HepG2 (cell line): ENCODE data around the gene ADAT3.

Experiments
- CREB1 ChIP-seq, 2 experiments: fragments of 450-650 bp in 1 of 2; IDR thresholded peaks; 2 replicates each; pipeline ENCODE4 v1.6.1; 2016 to 2017; ENCODE audit warnings: control low read depth in 1 of 2, mild to moderate bottlenecking in 1 of 2, missing compliant biosample characterization in 1 of 2, missing genetic modification characterization in 1 of 2
- CTCF ChIP-seq: sonication (generic); formaldehyde crosslinking; IDR thresholded peaks from 2 replicates; pipeline ENCODE4 v1.5.0; 2020; ENCODE audit warnings: mild to moderate bottlenecking, missing genetic modification reagents, moderate library complexity
- EED ChIP-seq: sonication (generic); formaldehyde crosslinking; IDR thresholded peaks from 2 replicates; pipeline ENCODE4 v1.5.0; 2020; ENCODE audit warnings: mild to moderate bottlenecking, missing genetic modification reagents
- ETV6 ChIP-seq: sonication (generic); formaldehyde crosslinking; conservative IDR thresholded peaks from 2 replicates; pipeline ENCODE4 v1.4.0; 2020; ENCODE audit warnings: missing genetic modification reagents
- FOSL1 ChIP-seq: sonication (generic); formaldehyde crosslinking; IDR thresholded peaks from 2 replicates; pipeline ENCODE4 v1.9.0; 2021; ENCODE audit warnings: missing genetic modification reagents, borderline replicate concordance
- GABPA ChIP-seq, 2 experiments: IDR thresholded peaks; 2 replicates each; pipeline ENCODE4 v1.6.1; 2011 to 2016; ENCODE audit warnings: low read depth in 2 of 2, low read length in 1 of 2, missing biosample characterization in 1 of 2, missing genetic modification characterization in 1 of 2
- POLR2A ChIP-seq, 2 experiments: IDR thresholded peaks; 2 replicates each; pipeline ENCODE4 v1.6.1; 2011; ENCODE audit warnings: low read depth in 2 of 2, low read length in 2 of 2, mild to moderate bottlenecking in 1 of 2, moderate library complexity in 1 of 2; ENCODE audit not compliant: insufficient read depth in 1 of 2
- RAD51 ChIP-seq: fragments of 450-650 bp; IDR thresholded peaks from 2 replicates; pipeline ENCODE4 v1.6.1; 2016; ENCODE audit warnings: borderline replicate concordance
- SATB2 ChIP-seq: sonication (generic); formaldehyde crosslinking; IDR thresholded peaks from 2 replicates; pipeline ENCODE4 v1.5.0; 2020; ENCODE audit warnings: missing genetic modification reagents
- SRSF9 ChIP-seq: fragments of 200-400 bp; formaldehyde crosslinking; IDR thresholded peaks from 2 replicates; pipeline ENCODE4 v1.6.1; 2018; ENCODE audit warnings: borderline replicate concordance, mild to moderate bottlenecking, low read depth, low read length; ENCODE audit not compliant: insufficient read depth, poor library complexity, severe bottlenecking
- ZBTB33 ChIP-seq: sonication (generic); formaldehyde crosslinking; IDR thresholded peaks from 2 replicates; pipeline ENCODE4 v1.4.0; 2020; ENCODE audit warnings: missing genetic modification reagents
- ZNF343 ChIP-seq: sonication (generic); formaldehyde crosslinking; IDR thresholded peaks from 2 replicates; pipeline ENCODE4 v1.4.0; 2020; ENCODE audit warnings: mild to moderate bottlenecking, missing genetic modification reagents

DNA sequence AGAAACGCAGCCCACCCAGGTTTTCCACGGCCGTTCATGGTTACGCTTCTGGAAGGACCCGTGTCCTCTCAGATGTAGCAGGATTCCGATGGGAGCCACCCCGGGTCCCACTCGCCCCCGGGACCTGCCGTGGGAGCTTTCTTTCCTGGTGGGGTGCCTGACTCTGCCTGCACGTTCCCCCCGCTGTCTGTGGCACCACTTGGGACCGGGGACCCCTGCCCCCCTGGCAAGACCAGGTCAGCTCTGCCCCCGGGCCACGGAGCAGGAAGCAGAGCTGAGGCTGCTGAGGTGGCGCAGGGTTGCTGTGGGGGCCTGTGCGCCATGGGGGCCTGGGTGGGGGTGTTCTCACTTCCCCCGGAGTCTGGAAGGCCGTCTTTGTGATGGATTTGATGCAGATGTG lies 47.8 kb downstream of the ADAT3 start:
- no peak for TF ChIP-seq SATB2 (CRISPR knock-in tag)
- TF ChIP-seq RAD51, result no peak
- no peak for TF ChIP-seq SRSF9
- TF ChIP-seq CREB1 (IDR thresholded peaks at IDR 0.05), result no peak
- TF ChIP-seq CREB1 (CRISPR knock-in tag; IDR thresholded peaks at IDR 0.05), result no peak
- TF ChIP-seq ZBTB33, result no peak
- TF ChIP-seq FOSL1, result no peak
- no peak for TF ChIP-seq CTCF (CRISPR knock-in tag)
- no peak for TF ChIP-seq GABPA (IDR thresholded peaks at IDR 0.05; ENCODE audit: low read depth, low read length)
- no peak for TF ChIP-seq GABPA (CRISPR knock-in tag; IDR thresholded peaks at IDR 0.05; ENCODE audit: low read depth)
- TF ChIP-seq ZNF343 (CRISPR knock-in tag), result no peak
- TF ChIP-seq POLR2A (IDR thresholded peaks at IDR 0.05; ENCODE audit: insufficient read depth in 1 of 2, low read depth in 2 of 2, low read length in 2 of 2), result no peak
- TF ChIP-seq ETV6 (CRISPR knock-in tag), result no peak
- TF ChIP-seq EED (CRISPR knock-in tag), result no peak
